ENCODE data around the gene IDH3B.

The IDH3B gene

GRCh38 chr20:2655331-2656116, 8.5 kb downstream of the IDH3B start:
- no peak for DNase-seq

GRCh38 chr20:2654831-2655230, 9.2 kb downstream of the IDH3B start:
- no peak for DNase-seq

- DNase-seq: no peak
Measured at GRCh38 chr20:2654384-2654822, 9.6 kb downstream of the IDH3B start.

GRCh38 chr20:2653556-2654383, 10.2 kb downstream of the IDH3B start:
- DNase-seq: no peak

GRCh38 chr20:2652724-2653555, 11.1 kb downstream of the IDH3B start:
- DNase-seq: peak in 1 of 2 donors; percentile 14

- peak; percentile 91 to 95 for DNase-seq
Measured at GRCh38 chr20:2651772-2652723, 12.0 kb downstream of the IDH3B start, which contains the start of gene NOP56. Gene NOP56, plus strand, starts transcription at chr20:2652632. Its CDS starts 29 bp downstream, at chr20:2652661.

- no peak for DNase-seq
Measured at GRCh38 chr20:2643708-2644107, 20.3 kb downstream of the IDH3B start.

GRCh38 chr20:2640899-2641298, 23.1 kb downstream of the IDH3B start:
- no peak for DNase-seq

- no peak for DNase-seq
Measured at GRCh38 chr20:2640260-2640659, 23.8 kb downstream of the IDH3B start.

- DNase-seq: peak in 1 of 2 donors; percentile 21
Measured at GRCh38 chr20:2637246-2637645, 26.8 kb downstream of the IDH3B start.

GRCh38 chr20:2633381-2633780, 30.6 kb downstream of the IDH3B start:
- DNase-seq: no peak

- DNase-seq: no peak
Measured at GRCh38 chr20:2631228-2631627, 32.8 kb downstream of the IDH3B start.

- DNase-seq: no peak
Measured at GRCh38 chr20:2626853-2627541, 37.0 kb downstream of the IDH3B start.

- DNase-seq: no peak
Measured at GRCh38 chr20:2625062-2625461, 39.0 kb downstream of the IDH3B start.

GRCh38 chr20:2624190-2624589, 39.8 kb downstream of the IDH3B start:
- no peak for DNase-seq

- DNase-seq: no peak
Measured at GRCh38 chr20:2619961-2620595, 43.9 kb downstream of the IDH3B start.

GRCh38 chr20:2619337-2619736, 44.7 kb downstream of the IDH3B start:
- DNase-seq: no peak

GRCh38 chr20:2618815-2619214, 45.2 kb downstream of the IDH3B start:
- no peak for DNase-seq

- DNase-seq: no peak
Measured at GRCh38 chr20:2617099-2617714, 46.8 kb downstream of the IDH3B start.

GRCh38 chr20:2616634-2617033, 47.4 kb downstream of the IDH3B start:
- DNase-seq: no peak
